ENCODE data around the gene NAPA.

- no peak for TF ChIP-seq CTCF (conservative IDR thresholded peaks at IDR 0.05 in 1 of 2, IDR thresholded peaks at IDR 0.05 in 1 of 2; ENCODE audit: low read depth in 1 of 2, low read length in 2 of 2)
- no peak for TF ChIP-seq EZH2 (IDR thresholded peaks at IDR 0.05; ENCODE audit: low read length, missing control alignments)
These were observed 553 bp downstream of the NAPA start for GRCh38 chr19:47514151-47514868.
